ENCODE measurements around the gene RBM34.

RBM34 gene

DNA sequence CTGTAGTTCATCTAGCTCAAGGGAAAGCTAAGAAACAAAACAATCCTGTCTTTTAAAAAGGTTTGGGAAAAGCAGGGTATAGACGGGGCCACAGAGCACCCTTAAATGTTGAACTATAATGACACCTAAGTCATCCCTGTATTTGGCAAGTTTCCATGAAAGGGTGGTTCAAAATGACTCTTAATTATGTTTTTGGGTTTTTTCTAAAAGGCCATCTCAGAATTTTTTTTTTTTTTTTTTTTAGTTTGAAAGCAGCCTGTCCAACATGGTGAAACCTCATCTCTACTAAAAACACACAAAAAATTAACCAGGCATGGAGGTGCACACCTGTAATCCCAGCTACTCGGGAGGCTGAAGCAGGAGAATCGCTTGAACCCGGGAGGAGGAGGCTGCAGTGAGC is 54.6 kb downstream of the RBM34 start:
- TF ChIP-seq FOXM1 (IDR thresholded peaks at IDR 0.05; ENCODE audit: borderline replicate concordance): no peak
- no peak for TF ChIP-seq TARDBP (IDR thresholded peaks at IDR 0.05)
- TF ChIP-seq ZNF384 (IDR thresholded peaks at IDR 0.05): peak; percentile 24; the same call in 1 of the 2 replicates
- no peak for TF ChIP-seq NFRKB (IDR thresholded peaks at IDR 0.05)
- no peak for TF ChIP-seq ARNT (IDR thresholded peaks at IDR 0.05)
- no peak for TF ChIP-seq ELF4 (IDR thresholded peaks at IDR 0.05)
- no peak for DNase-seq (ENCODE audit: extremely low spot score)
- ChIA-PET POLR2A (interaction anchor here (3.2 kb wide), 1 partner anchor 54 kb away, joined by 13 read pairs; the partner anchor contains the start of gene RBM34), CTCF (interaction anchor here (0.9 to 2.3 kb wide), 4 partner anchors 12 to 310 kb away, joined by 3 to 7 read pairs (median 4); no protein-coding TSS in a partner anchor)

DNA sequence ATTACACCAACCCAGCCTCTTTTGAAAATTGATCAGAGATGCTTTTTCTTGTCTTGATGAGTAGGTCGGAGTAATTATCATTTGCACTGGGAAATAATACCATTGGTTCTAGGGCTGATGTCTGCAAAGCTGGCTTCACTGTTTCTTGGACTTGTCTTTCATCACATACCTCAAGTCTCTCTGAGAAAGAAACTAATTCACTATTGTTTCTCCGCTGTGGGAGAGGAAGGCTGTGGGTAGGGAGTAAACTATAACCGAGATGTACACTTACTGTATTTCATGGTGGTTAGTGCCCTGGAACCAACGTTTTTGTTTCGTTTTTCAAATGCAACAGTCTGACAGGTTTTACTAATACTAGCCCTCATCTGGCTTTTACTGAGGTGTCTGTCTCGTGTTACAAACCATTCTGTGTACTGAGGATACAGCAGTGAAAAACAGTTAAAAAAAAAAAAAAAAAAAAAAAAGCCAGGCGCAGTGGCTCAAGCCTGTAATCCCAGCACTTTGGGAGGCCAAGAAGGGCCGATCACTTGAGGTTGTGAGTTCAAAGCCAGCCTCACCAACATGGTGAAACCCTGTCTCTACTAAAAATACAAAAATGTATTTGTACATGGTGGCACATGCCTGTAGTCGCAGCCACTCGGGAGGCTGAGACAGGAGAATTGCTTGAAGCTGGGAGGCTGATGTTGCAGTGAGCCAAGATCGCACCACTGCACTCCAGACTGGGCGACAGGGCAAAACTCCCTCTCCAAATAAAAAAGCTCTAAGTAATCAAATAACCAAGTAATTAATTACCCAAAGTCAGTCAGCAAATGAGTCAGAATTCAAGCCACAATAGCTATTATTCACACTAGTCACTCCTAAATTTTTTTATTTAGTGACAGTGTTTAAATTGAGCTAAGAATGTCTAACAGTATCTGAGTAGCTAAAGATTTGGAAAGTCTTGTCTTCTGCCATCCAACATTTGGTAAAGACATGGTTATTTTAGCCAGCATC is 55.7 kb downstream of the RBM34 start:
- CTCF ChIA-PET: interaction anchor here (0.6 to 2.3 kb wide), 19 partner anchors 8 to 1213 kb away, joined by 3 to 7 read pairs (median 3); partner anchors contain the start of gene RBM34
- no peak for DNase-seq (ENCODE audit: extremely low spot score)

DNA sequence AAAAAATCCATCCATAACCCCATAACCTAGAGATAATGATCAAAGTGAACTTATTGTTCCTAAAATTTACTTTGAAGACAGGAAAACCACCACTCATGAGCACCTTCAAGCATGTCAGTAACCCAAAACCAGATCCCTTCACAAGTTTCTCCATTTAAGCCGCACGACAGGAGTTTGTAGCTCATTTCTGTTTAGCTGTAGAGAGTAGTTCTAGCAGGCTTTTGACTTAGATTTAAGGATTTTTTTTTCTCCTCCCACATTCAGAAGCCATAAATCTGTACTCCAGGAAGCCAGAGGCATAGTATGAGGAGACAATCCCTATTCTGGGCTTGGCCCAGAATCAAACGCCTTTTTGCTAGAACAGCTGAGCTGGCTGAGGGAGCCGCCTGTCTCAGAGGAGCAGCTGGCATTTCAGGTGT is 58.0 kb downstream of the RBM34 start:
- no peak for DNase-seq (ENCODE audit: extremely low spot score)
- POLR2A ChIA-PET: interaction anchor here (0.9 to 3.2 kb wide), 2 partner anchors 26 to 58 kb away, joined by 3 to 13 read pairs; partner anchors contain the start of genes RBM34 and TOMM20

More for the DNA sequence above, 55.7 kb downstream of the RBM34 start:
- POLR2A ChIA-PET: interaction anchor here (0.6 to 3.2 kb wide), 6 partner anchors 15 to 399 kb away, joined by 3 to 13 read pairs (median 4); partner anchors contain the start of genes B3GALNT2 and RBM34
- TF ChIP-seq TARDBP (IDR thresholded peaks at IDR 0.05) (no peak), ZNF384 (IDR thresholded peaks at IDR 0.05) (peak; percentile 90), HDGF (IDR thresholded peaks at IDR 0.05; ENCODE audit: borderline replicate concordance) (no peak), ELF4 (IDR thresholded peaks at IDR 0.05) (no peak), FOXK2 (IDR thresholded peaks at IDR 0.05) (no peak)

DNA sequence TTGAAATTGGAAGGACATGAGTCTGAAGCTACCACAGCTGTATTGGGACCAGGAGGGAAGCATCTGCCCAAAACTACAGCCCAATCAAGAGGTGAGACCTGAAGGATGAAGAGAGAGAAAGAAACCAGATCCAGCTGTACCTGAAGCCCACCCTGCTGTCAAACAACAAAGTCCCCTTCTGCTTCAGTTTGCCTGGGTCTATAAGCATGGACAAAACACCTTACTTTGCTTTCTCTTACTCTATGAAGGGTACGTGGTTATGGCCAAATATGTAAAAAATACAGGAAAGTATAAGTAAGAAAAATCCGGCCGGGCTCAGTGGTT is 58.8 kb downstream of the RBM34 start:
- no peak for DNase-seq (ENCODE audit: extremely low spot score)
- POLR2A ChIA-PET: no interaction called here
- CTCF ChIA-PET: no interaction called here
- no peak for TF ChIP-seq SUZ12 (IDR thresholded peaks at IDR 0.05)
- TF ChIP-seq, protein P1, sequence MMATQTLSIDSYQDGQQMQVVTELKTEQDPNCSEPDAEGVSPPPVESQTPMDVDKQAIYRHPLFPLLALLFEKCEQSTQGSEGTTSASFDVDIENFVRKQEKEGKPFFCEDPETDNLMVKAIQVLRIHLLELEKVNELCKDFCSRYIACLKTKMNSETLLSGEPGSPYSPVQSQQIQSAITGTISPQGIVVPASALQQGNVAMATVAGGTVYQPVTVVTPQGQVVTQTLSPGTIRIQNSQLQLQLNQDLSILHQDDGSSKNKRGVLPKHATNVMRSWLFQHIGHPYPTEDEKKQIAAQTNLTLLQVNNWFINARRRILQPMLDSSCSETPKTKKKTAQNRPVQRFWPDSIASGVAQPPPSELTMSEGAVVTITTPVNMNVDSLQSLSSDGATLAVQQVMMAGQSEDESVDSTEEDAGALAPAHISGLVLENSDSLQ (IDR thresholded peaks at IDR 0.05): no peak
- no peak for TF ChIP-seq ARNT (IDR thresholded peaks at IDR 0.05)
- no peak for TF ChIP-seq ELF4 (IDR thresholded peaks at IDR 0.05)
- no peak for TF ChIP-seq ZNF384 (IDR thresholded peaks at IDR 0.05)
- no peak for TF ChIP-seq BHLHE40 (IDR thresholded peaks at IDR 0.05; ENCODE audit: borderline replicate concordance)
- no peak for TF ChIP-seq FOXM1 (IDR thresholded peaks at IDR 0.05; ENCODE audit: borderline replicate concordance)
- no peak for TF ChIP-seq CTBP1 (IDR thresholded peaks at IDR 0.05; ENCODE audit: borderline replicate concordance)
- TF ChIP-seq HDGF (IDR thresholded peaks at IDR 0.05; ENCODE audit: borderline replicate concordance): no peak
- TF ChIP-seq FOXA1 (IDR thresholded peaks at IDR 0.05): no peak
- no peak for TF ChIP-seq FOXK2 (IDR thresholded peaks at IDR 0.05)
- TF ChIP-seq L3MBTL2 (conservative IDR thresholded peaks at IDR 0.05): no peak
- TF ChIP-seq LEF1 (IDR thresholded peaks at IDR 0.05; ENCODE audit: borderline replicate concordance): no peak

More for the DNA sequence above, 58.0 kb downstream of the RBM34 start:
- CTCF ChIA-PET: interaction anchor here (0.7 to 1.0 kb wide), 4 partner anchors 15 to 604 kb away, joined by 3 to 4 read pairs (median 3); no protein-coding TSS in a partner anchor
- TF ChIP-seq HDGF (IDR thresholded peaks at IDR 0.05; ENCODE audit: borderline replicate concordance) (no peak), ELF4 (IDR thresholded peaks at IDR 0.05) (no peak), L3MBTL2 (conservative IDR thresholded peaks at IDR 0.05) (no peak), ZNF384 (IDR thresholded peaks at IDR 0.05) (no peak), SUZ12 (IDR thresholded peaks at IDR 0.05) (no peak), CTBP1 (IDR thresholded peaks at IDR 0.05; ENCODE audit: borderline replicate concordance) (no peak), BHLHE40 (IDR thresholded peaks at IDR 0.05; ENCODE audit: borderline replicate concordance) (no peak)
- TF ChIP-seq, protein P1 (IDR thresholded peaks at IDR 0.05): no peak

DNA sequence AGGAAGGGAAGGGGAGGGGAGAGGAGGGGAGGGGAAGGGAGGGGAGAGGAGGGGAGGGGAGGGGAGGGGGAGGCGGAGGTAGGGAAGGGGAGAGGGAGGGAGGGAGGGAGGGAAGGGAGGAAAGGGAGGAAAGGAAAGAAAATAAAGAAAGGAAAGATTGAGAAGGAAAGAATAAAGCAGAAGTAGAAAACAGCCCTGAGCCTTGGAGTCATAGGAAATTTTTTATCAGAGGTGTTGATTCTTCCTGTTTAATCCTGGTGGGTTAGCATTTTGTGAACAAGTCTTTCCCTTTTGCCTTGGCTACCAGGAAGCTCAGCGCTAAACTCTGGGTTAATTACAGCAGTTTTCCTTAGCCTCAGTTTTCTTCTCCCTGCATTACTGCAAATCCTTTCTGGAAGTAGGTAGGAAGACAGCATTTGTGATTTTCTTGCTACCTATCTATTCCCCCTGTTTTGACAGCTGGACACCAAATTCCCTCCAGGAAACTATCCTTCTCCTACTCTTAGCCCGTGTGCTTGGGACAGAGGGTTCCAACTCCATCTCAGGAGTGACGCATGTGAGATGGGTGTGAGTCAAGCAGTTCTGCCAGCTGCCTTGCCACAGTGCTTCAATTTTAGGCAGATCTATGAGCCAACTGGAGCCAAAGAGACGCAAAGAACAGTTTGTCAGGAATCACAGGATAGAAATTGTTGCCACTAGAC is 59.3 kb downstream of the RBM34 start:
- ChIA-PET CTCF (no interaction called here), POLR2A (no interaction called here)
- DNase-seq (ENCODE audit: extremely low spot score): no peak
- TF ChIP-seq FOXK2 (IDR thresholded peaks at IDR 0.05): no peak
- no peak for TF ChIP-seq CTBP1 (IDR thresholded peaks at IDR 0.05; ENCODE audit: borderline replicate concordance)
- TF ChIP-seq ARNT (IDR thresholded peaks at IDR 0.05): no peak
- TF ChIP-seq TARDBP (IDR thresholded peaks at IDR 0.05): no peak
- no peak for TF ChIP-seq FOXA1 (IDR thresholded peaks at IDR 0.05)

DNA sequence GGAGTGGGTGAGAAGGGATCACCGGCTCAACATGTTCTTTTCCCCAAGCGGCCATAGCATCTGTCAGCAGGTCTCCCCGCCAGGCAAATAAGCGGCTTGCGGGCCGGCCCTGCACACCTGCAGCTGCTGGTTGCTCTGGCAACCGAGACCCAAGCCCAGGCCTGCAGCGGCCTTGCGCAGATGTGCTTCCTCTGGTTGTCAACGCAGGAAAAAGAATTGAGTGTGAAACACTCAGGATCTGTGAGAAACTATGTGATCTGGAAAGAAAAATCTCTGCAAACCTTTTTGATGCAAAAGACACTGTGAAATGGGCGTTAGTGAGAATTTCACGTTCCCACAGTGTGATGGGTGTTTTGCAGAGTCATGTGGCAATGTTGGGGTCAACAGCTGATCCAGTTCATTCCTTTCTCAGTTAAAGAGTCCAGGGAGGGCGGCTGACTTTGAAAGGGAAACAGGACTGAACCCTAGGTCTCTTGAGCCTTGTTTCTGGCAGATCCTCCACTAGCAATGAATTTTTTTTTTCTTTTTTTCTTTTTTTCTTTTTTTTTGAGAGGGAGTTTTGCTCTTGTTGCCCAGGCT is 60.8 kb downstream of the RBM34 start:
- ChIA-PET POLR2A (no interaction called here), CTCF (no interaction called here)
- DNase-seq (ENCODE audit: extremely low spot score): no peak
- TF ChIP-seq BHLHE40 (IDR thresholded peaks at IDR 0.05; ENCODE audit: borderline replicate concordance) (no peak), FOXA1 (IDR thresholded peaks at IDR 0.05) (no peak), TARDBP (IDR thresholded peaks at IDR 0.05) (no peak), FOXM1 (IDR thresholded peaks at IDR 0.05; ENCODE audit: borderline replicate concordance) (no peak), SP1 (IDR thresholded peaks at IDR 0.05) (no peak), ELF4 (IDR thresholded peaks at IDR 0.05) (no peak), FOXK2 (IDR thresholded peaks at IDR 0.05) (no peak), SUZ12 (IDR thresholded peaks at IDR 0.05) (no peak), LEF1 (IDR thresholded peaks at IDR 0.05; ENCODE audit: borderline replicate concordance) (no peak), ARNT (IDR thresholded peaks at IDR 0.05) (no peak)
- TF ChIP-seq, protein P1 (IDR thresholded peaks at IDR 0.05): no peak
